Measurements from ENCODE around the gene ME1.
A peak's percentile ranks its signal among the peaks of the same experiment; 100 is the strongest.

Gene ME1

DNA sequence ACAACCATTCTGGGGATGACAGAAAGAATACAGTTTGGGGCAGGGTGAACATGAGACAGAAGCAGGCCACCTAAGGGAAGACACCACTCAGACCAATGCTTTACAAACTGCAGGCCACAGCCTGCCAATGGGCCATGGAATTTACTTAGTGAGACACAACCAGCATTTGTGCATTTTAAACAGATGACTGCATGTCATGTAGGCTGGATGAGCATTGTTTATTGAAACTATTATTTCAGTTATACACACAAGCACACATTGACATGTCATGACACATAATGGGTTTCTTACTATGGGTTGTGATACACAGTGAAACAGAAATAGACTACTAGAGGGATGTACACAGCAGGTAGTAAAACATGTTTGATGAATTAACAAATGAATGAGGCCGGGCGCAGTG lies 245.8 kb downstream of the ME1 start:
- no peak for DNase-seq

GRCh38 chr6:83183082-83183828 lies 247.6 kb downstream of the ME1 start:
- peak; percentile 98 for DNase-seq

- DNase-seq, result no peak
Observed at GRCh38 chr6:83182114-83182513, 248.7 kb downstream of the ME1 start.

DNA sequence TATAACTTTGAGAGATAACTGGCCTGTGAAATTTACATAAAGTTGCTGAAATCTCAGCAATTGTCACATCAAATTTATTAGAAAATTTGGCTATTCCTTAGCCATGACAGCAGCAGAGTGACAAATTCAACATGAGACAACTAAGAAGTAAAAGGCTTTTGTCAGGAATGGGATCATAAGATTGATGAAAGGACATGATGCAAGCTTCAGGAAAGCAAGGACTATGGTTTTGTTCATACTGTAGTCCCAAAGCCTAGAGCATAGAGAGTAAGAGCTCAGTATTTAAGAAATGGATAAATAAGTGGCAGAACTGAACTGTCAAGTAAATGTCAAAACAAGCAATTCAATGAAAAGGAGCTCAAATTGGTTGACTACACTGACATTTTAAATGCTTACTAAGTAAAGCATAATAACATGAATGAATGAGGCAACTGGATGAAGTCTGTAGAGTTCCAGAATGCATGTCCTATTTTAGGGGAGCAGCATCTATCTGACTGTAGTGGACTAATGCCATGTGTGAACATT lies 250.4 kb downstream of the ME1 start:
- DNase-seq, result no peak

GRCh38 chr6:83176246-83176645 lies 254.6 kb downstream of the ME1 start:
- no peak for DNase-seq

DNA sequence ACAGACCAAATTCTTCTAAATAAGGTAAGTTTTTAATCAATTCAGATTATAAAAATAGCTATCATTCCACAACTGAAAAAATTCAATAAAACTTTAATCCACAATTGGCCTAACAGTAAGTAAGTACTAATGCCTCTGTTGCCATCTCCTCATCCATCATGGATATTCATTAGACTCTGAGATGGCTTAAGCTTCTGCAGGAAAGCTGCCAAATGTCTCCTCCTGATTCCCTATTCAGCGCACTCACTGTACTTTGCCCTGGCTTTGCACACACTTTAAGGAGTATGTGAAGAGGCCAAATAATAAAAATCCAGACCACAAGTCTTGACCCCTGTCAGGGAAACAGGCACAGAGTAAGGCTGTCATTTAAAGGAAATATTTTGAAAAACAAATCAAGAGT lies 261.3 kb downstream of the ME1 start:
- DNase-seq, result no peak

DNA sequence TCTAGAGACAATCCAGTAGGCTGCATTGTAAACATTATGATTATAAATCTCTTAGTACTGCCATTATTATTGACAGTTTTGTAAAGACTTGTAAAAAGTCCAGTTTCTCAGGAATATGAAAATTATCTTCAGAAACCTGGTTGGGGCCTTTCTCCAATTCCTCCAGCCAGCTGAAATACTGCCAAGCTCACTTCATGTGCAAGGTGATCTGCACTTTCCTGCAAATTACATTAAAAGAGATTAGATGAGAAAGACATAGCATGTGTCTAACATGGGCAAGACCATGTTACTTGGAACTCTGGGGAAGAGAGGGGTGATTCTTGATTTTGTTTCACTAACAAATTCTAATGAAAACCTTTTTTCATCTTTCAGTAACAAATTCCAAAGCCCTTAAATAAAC lies 261.7 kb downstream of the ME1 start:
- no peak for DNase-seq

- DNase-seq, result no peak
Observed at GRCh38 chr6:83168556-83168955, 262.3 kb downstream of the ME1 start.

- no peak for DNase-seq
Observed at GRCh38 chr6:83167726-83168278, 263.0 kb downstream of the ME1 start.

Data from EL (cell line).